IPS-NIHi7 (cell line): ENCODE measurements around the gene FEN1.

Experiments used
- DNase-seq: peaks from one replicate; pipeline ENCODE4 v3.0.0; 2012; ENCODE audit warnings: mixed read lengths; ENCODE audit errors: extremely low spot score

The FEN1 gene

DNA sequence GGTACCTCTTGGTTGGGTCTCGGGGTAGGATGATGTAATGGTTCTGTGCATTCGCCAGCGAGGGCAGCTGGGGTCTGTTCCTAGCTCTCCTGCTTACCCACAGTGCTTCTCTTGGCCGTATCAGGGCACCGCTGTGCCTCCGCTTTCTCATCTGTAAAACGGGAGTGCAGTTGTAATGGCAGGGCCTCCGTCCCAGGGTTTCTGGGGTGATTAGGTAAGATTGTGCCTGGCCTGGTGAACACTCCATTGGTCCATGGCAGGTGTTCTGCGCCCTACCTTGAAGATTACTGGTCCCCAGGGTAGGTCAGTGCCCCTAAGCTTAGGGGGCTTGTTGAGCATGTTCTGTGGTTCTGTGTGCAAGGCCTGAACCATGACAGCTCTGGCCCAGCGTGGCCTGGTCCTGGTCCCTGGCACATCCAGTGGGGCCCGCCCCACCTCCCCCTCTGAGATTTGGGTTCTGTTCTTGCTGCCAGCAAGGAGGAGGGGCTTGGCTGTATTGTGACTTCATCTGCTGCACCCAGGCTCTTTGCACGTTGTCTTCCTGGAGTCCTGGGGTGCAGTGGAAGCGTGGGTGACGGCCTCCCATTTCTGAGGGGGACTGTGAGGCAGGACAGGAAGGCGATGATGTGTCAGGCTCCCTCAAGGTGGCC lies 35.4 kb upstream of the FEN1 start:
- DNase-seq, result no peak

DNA sequence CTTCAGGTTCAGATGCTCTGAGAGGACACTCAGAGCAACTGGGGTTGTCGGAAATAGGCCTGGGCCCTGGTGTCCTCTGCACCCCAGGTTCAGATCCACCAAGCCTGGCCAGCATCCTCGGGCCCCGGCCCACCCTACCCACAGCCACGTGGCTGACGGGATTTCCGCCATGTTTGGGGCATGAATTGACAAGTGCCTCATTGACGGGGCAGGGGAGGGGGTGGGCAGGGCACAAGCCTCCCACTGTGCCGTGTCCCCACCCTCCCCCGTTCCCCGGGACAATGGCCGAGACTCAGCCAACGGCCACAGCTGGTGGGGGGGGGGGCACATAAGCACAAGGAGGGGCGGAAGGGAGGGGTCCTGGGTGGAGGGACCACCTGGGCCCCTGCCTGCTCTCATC lies 31.8 kb upstream of the FEN1 start:
- DNase-seq, result no peak

GRCh38 chr11:61761440-61762222 lies 31.1 kb upstream of the FEN1 start:
- no peak for DNase-seq

GRCh38 chr11:61762223-61762615 lies 30.5 kb upstream of the FEN1 start:
- no peak for DNase-seq

GRCh38 chr11:61762798-61763197 lies 29.9 kb upstream of the FEN1 start:
- DNase-seq, result no peak

DNA sequence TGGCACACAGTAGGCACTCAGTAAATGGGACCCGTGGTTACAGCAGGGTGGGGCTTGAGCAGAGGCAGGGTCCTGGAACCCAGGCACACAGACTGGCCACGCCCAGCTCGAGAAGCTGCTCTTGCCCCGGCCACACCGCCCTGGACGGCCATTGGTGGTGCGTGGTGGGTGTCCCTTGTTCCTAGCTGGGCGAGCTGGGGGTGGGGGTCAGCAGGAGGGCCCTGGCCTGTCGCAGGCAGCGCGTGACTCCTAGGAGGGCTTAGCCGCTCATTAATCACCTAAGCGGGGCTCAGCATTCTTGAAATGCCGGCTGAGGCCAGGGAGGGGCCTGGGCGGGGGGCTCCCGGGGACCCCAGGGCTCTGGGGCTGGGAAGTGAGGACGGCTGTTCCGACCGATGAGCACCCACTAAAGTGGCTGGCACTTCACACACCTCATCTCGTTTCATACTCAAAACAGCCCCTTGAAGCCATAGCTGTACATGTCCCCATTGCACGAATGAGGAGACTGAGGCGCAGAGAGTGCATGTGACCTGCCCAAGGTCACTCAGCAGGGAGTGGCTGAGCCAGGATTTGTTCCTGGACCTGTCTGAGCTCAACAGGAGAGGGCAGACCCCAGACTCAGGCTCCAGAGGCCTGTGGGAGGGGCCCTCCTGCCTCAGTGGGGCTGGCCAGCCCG lies 28.6 kb upstream of the FEN1 start:
- no peak for DNase-seq

GRCh38 chr11:61764606-61765260 lies 28.0 kb upstream of the FEN1 start:
- DNase-seq, result peak; percentile 73

DNA sequence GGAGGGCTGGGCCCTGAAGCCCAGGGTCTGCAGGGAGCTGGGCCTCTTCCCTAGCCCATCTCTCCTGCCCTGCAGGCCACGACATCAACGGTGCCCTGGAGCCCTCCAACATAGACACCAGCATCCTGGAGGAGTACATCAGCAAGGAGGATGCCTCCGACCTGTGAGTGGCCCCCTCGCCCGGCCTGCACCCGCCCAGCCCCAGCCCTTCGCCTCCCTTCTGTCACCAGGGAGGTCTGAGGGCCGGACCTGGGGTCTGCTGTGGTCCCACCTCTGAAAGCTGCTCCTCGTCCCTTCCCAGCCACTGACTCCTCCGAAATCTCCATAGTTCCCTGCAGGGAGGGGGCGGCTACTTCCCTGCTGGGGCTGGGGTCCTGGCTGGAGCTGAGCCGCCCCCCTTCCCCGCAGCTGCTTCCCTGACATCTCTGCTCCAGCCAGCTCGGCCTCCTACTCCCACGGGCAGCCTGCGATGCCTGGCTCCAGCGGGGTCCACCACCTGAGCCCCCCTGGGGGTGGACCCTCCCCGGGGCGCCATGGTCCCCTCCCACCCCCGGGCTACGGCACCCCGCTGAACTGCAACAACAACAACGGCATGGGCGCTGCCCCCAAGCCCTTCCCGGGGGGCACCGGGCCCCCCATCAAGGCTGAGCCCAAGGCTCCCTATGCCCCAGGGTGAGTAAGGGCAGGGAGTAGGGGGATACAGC lies 27.0 kb upstream of the FEN1 start:
- DNase-seq, result no peak

GRCh38 chr11:61766353-61766841 lies 26.3 kb upstream of the FEN1 start:
- DNase-seq, result no peak

DNA sequence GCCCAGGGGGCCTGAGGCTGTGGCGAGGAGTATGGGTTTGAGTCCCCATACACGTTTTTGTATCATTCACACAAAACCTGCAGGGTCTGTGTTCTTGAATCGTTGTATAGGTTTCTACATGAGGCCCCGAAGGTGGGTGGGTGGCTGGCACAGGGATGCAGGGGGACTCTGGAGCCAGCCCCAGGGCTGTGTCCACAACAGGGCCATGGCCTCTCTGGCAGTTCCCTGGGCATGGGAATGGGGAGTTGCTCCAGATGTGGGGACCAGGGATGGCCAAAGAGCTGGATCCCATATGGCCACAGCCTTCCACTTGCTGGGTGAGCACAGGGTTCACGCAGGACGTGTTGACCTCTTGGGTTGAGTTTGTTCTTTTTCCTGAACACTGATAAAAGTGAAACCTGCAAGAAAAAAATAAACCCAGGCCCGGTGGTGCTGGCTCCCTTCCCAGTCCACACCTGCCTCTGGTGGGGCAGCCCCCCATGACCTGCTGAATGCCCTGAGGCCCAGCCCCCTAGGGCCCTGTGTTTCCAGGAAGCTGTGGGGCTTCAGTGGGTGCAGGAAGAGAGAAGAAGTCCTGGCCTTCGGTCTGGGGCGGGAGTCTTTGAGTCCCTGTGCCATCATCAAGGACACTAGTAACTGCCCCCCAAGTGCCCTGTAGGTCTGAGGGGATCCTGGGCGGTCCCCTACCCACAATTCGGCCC lies 24.2 kb upstream of the FEN1 start:
- no peak for DNase-seq

GRCh38 chr11:61769169-61769920 lies 23.4 kb upstream of the FEN1 start:
- no peak for DNase-seq

DNA sequence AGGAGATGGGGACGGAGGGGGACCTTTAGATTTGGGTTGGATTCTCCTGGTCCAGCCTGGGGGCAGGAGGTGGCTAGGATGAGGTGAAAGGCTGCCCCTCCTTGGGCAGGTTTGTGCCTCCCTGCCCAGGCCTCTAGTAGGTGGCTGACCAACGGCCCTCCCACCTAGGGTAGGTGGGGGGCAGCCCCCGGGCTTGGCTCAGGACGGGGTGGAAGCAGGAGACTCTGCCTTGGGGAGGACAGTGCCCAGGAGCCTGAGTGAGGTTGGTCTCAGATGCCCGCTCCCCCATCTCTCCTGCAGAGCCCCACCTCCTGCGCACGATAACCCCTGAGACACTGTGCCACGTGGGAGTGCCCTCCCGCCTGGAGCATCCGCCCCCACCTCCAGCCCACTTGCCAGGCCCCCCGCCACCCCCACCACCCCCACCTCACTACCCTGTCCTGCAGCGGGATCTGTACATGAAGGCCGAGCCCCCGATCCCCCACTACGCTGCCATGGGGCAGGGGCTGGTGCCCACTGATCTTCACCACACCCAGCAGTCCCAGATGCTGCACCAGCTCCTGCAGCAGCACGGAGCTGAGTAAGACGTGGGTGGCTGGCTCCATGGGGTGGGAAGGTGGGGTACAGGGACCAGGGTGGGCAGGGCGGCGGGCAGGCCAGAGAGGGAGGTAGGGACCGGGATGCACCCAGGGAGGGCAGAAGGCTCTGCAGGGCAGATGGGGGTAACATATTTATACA lies 22.6 kb upstream of the FEN1 start:
- no peak for DNase-seq

DNA sequence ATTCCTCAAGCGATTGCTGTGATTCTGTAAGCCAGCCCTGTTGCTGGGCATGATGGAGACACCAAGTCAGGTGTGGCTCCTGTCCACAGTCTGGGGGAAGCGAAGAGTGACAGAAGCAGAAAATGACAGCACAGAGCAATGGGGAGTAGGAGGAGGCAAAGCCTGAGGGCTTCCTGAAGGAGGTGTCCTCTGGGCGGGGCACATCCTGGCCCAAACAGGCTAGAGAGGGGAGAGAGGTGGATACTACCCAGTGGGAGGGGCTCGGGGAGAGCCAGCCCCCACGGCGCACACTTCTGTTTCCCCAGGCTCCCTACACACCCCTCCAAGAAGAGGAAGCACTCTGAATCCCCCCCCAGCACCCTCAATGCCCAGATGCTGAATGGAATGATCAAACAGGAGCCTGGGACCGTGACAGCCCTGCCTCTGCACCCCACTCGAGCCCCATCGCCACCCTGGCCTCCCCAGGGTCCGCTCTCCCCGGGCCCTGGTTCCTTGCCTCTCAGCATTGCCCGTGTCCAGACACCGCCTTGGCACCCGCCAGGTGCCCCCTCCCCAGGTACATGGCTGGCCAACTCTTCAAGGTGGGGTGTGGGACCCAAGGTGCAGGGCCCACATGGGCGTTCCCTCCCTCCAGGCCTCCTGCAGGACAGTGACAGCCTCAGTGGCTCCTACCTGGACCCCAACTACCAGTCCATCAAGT lies 21.4 kb upstream of the FEN1 start:
- no peak for DNase-seq

DNA sequence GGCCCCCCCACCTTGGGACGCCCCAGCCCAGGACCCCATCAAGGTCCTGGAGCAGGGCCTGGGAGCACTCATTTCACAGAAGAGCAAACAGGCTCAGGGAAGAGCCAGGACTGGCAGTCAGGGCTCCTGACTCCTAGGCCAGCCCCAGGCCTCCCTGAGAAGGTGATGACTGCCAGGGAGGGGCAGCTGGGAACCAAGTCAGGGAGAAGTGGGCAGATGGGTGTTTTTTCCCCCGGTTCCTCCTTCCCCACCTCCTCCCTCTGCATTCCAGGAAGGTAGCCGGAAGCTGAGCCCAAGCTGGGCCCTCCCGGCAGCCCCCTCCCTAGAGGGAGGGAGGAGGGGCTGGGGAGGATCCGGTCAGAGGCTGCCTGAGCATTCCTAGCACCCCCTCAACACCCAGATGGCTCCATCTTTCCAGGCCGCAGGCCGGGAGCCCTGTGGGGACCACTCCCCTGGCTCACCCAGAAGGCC lies 20.7 kb upstream of the FEN1 start:
- peak; percentile 80 for DNase-seq

DNA sequence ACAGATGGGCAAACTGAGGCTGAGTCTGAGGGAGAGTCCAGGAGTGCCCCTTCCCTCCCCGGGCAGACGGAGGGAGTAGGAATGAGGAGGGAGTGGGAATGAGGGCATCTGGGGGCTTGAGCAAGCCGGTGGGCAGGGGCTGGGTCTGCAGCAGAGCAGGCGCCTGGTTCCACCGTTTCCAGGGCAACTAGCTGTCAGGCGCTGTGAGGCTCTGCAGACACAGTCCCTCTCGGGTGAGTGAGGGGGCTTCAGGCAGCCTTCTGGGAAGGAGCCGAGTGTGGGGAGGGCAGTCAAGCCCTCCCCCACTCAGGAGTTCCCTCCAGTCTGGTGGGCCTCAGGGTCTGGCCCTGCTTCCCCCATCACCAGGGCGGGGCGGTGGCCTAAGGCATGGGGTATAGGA lies 19.4 kb upstream of the FEN1 start:
- no peak for DNase-seq

DNA sequence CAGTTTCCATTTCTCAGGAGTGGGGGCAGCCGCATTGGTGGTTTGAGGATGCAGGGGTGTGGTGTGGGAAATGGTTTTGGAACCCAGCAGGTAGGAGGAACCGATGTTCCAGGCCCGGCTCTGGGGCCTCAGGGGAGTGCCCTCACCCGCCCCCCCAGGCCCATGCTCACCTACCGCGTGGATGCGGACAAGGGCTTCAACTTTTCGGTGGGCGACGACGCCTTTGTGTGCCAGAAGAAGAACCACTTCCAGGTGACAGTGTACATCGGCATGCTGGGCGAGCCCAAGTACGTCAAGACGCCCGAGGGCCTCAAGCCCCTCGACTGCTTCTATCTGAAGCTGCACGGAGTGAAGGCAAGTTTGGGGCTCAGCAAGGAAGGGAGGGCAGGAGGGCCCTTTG lies 18.9 kb upstream of the FEN1 start:
- no peak for DNase-seq

DNA sequence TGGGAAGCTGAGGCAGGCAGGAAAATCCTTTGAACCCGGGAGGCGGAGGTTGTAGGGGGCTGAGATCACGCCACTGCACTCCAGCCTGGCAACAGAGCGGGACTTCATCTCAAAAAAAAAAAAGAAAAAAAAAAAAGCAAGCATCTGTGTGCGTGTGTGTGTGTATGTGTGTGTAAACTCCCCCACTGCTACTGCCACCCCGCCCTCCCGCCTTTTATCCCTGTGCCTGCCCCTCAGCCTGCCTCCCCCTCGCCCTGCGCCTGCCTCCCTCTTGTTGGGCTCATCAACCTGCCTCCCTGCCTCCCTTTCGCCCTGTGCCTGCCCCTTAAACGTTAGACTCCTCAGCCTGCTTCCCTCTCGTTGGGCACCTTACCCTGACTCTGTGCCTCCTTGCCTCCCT lies 18.3 kb upstream of the FEN1 start:
- no peak for DNase-seq

- DNase-seq, result no peak
These were observed 17.6 kb upstream of the FEN1 start for GRCh38 chr11:61775106-61775505.
